ENCODE data around the gene PCP4L1. TPM values are rescaled to one million over a fixed set of nuclear protein-coding genes. Genes with fewer than 3 reads are reported as not detected.

The PCP4L1 gene
- total RNA-seq, 1 experiment from 2014 or later = 1.2 TPM

GRCh38 chr1:161309868-161310267, 51.3 kb downstream of the PCP4L1 start, which contains the start of gene MPZ:
TSS of gene MPZ (minus strand) at chr1:161309968. CDS start at chr1:161309905, 63 bp downstream.
- peaks cover 35% of the 10 kb centered on the region for H3K4me1 Mint-ChIP-seq
- POLR2A ChIA-PET = no interaction called here
- H3K4me3 Mint-ChIP-seq = no peak within 1 kb of the TSS
- ATAC-seq (no peak), DNase-seq (ENCODE audit: low spot score) (no peak)
- no peaks in the 10 kb centered on the region; the same call in 1 of the 2 replicates for H3K27me3 Mint-ChIP-seq (ENCODE audit: low read depth)
- TF ChIP-seq CDX4 (CRISPR knock-in tag; IDR thresholded peaks at IDR 0.05; ENCODE audit: borderline replicate concordance) (no peak), AR (CRISPR knock-in tag; IDR thresholded peaks at IDR 0.05) (no peak), ATF2 (CRISPR knock-in tag; IDR thresholded peaks at IDR 0.05; ENCODE audit: borderline replicate concordance, low read depth) (no peak), FOXJ3 (CRISPR knock-in tag; IDR thresholded peaks at IDR 0.05; ENCODE audit: borderline replicate concordance) (no peak), RORB (CRISPR knock-in tag; IDR thresholded peaks at IDR 0.05) (no peak), ZNF232 (CRISPR knock-in tag; IDR thresholded peaks at IDR 0.05) (no peak), ZSCAN18 (CRISPR knock-in tag; IDR thresholded peaks at IDR 0.05) (no peak)
- CTCF ChIA-PET = interaction anchor here (0.8 to 1.6 kb wide), 3 partner anchors 19 to 112 kb away, joined by 3 to 4 read pairs (median 4); partner anchors contain the start of gene TOMM40L
- H3K27ac Mint-ChIP-seq = no peak within 1 kb of the TSS
- H3K36me3 Mint-ChIP-seq = no peaks in the 10 kb centered on the region
- no peaks in the 10 kb centered on the region for H3K9me3 Mint-ChIP-seq

GRCh38 chr1:161311595-161312181, 53.1 kb downstream of the PCP4L1 start:
- DNase-seq (ENCODE audit: low spot score) = no peak
- peaks cover 45% of the 10 kb centered on the region for H3K4me1 Mint-ChIP-seq
- H3K36me3 Mint-ChIP-seq = no peaks in the 10 kb centered on the region
- ATAC-seq = no peak
- H3K4me3 Mint-ChIP-seq = no peak overlapping the region
- H3K9me3 Mint-ChIP-seq = no peaks in the 10 kb centered on the region
- no peak for TF ChIP-seq FOXP1 (CRISPR knock-in tag; IDR thresholded peaks at IDR 0.05; ENCODE audit: borderline replicate concordance)
- TF ChIP-seq IRF2 (CRISPR knock-in tag; IDR thresholded peaks at IDR 0.05; ENCODE audit: borderline replicate concordance, low read depth) = no peak
- no peak for TF ChIP-seq ELF4 (CRISPR knock-in tag; IDR thresholded peaks at IDR 0.05; ENCODE audit: low read depth)
- TF ChIP-seq KAT7 (CRISPR knock-in tag; IDR thresholded peaks at IDR 0.05; ENCODE audit: borderline replicate concordance) = no peak
- no peak for TF ChIP-seq OVOL2 (CRISPR knock-in tag; IDR thresholded peaks at IDR 0.05; ENCODE audit: borderline replicate concordance)
- TF ChIP-seq E2F1 (CRISPR knock-in tag; IDR thresholded peaks at IDR 0.05) = no peak
- no peak for TF ChIP-seq JAZF1 (CRISPR knock-in tag; IDR thresholded peaks at IDR 0.05)
- no peak for TF ChIP-seq STAT6 (CRISPR knock-in tag; conservative IDR thresholded peaks at IDR 0.05; ENCODE audit: low read depth)
- POLR2A ChIA-PET = no interaction called here
- CTCF ChIA-PET = no interaction called here
- no peaks in the 10 kb centered on the region; the same call in 1 of the 2 replicates for H3K27me3 Mint-ChIP-seq (ENCODE audit: low read depth)
- no peak overlapping the region for H3K27ac Mint-ChIP-seq

Measured in WTC11 (cell line).